ENCODE data around the gene TTC38. TPM values are rescaled to one million over a fixed set of nuclear protein-coding genes. Genes with fewer than 3 reads are reported as not detected.

The TTC38 gene
- total and polyA plus RNA-seq, 9 donors: 15.6 to 29.1 (median 19.3) TPM

- Histone ChIP-seq H3K27me3 (ENCODE audit: control insufficient read depth, insufficient read depth, low read length) (no peaks in the 10 kb centered on the region), H3K36me3 (ENCODE audit: control insufficient read depth, insufficient read depth, low read length) (peaks cover 32% of the 10 kb centered on the region), H3K4me3 (ENCODE audit: low read length) (no peak overlapping the region), H3K9me3 (replicated peaks; ENCODE audit: control insufficient read depth, low read depth, low read length) (no peaks in the 10 kb centered on the region), H3K4me1 (ENCODE audit: control insufficient read depth, insufficient read depth, low read length) (peaks cover 7% of the 10 kb centered on the region), H3K27ac (ENCODE audit: low read length) (no peak overlapping the region)
- peak; percentile 70 for DNase-seq
- WGBS (ENCODE audit: insufficient coverage): 57% methylated on average over 4 of the region's 9 CpGs
These were observed 34.6 kb upstream of the TTC38 start for GRCh38 chr22:46233231-46233630.

DNA sequence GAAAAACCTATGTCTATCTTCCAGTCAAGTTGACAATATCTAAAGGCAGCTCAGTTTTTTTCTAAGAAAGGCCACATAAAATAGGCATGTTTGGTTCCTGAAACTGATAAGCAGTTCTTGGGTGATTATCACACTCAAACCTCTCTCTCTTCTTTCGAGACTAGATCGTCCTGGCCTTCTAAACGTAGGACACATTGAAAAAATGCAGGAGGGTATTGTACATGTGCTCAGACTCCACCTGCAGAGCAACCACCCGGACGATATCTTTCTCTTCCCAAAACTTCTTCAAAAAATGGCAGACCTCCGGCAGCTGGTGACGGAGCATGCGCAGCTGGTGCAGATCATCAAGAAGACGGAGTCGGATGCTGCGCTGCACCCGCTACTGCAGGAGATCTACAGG, 32.8 kb upstream of the TTC38 start:
- Histone ChIP-seq H3K4me3 (ENCODE audit: low read length) (no peak overlapping the region), H3K27ac (ENCODE audit: low read length) (no peak overlapping the region), H3K27me3 (ENCODE audit: control insufficient read depth, insufficient read depth, low read length) (no peaks in the 10 kb centered on the region), H3K4me1 (ENCODE audit: control insufficient read depth, insufficient read depth, low read length) (peaks cover 15% of the 10 kb centered on the region), H3K36me3 (ENCODE audit: control insufficient read depth, insufficient read depth, low read length) (peaks cover 47% of the 10 kb centered on the region), H3K9me3 (replicated peaks; ENCODE audit: control insufficient read depth, low read depth, low read length) (no peaks in the 10 kb centered on the region)
- WGBS (ENCODE audit: insufficient coverage): 94% methylated on average over 8 of the region's 12 CpGs
- no peak for DNase-seq

GRCh38 chr22:46237453-46238124, 30.2 kb upstream of the TTC38 start:
- Histone ChIP-seq H3K36me3 (ENCODE audit: control insufficient read depth, insufficient read depth, low read length) (peaks cover 48% of the 10 kb centered on the region), H3K9me3 (replicated peaks; ENCODE audit: control insufficient read depth, low read depth, low read length) (no peaks in the 10 kb centered on the region), H3K27me3 (ENCODE audit: control insufficient read depth, insufficient read depth, low read length) (no peaks in the 10 kb centered on the region), H3K27ac (ENCODE audit: low read length) (no peak overlapping the region), H3K4me1 (ENCODE audit: control insufficient read depth, insufficient read depth, low read length) (peaks cover 26% of the 10 kb centered on the region), H3K4me3 (ENCODE audit: low read length) (no peak overlapping the region)
- DNase-seq: no peak
- 92% methylated on average over 10 of the region's 12 CpGs for WGBS (ENCODE audit: insufficient coverage)

DNA sequence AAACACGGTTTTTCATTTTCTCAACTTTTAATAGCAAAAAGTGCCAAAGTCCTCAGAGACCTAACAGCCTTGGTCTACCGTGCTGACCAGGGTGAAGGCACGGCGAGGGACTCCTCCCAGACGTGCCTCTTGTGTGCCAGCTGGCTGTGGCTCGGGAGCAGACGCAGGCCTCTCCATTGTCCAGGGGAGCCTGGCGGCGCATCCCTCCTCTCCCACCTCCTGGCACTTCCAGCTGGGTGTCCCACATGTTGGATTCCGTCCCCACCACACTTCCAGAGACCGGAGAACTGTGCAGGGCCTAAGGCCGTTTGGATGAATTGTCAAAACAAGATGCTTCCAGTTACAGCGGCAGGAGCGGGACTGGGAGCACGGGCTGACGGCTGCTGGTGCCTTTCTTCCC, 29.3 kb upstream of the TTC38 start:
- Histone ChIP-seq H3K27me3 (ENCODE audit: control insufficient read depth, insufficient read depth, low read length) (no peaks in the 10 kb centered on the region), H3K9me3 (replicated peaks; ENCODE audit: control insufficient read depth, low read depth, low read length) (no peaks in the 10 kb centered on the region), H3K27ac (ENCODE audit: low read length) (no peak overlapping the region), H3K4me1 (ENCODE audit: control insufficient read depth, insufficient read depth, low read length) (peaks cover 26% of the 10 kb centered on the region), H3K36me3 (ENCODE audit: control insufficient read depth, insufficient read depth, low read length) (peaks cover 55% of the 10 kb centered on the region), H3K4me3 (ENCODE audit: low read length) (no peak overlapping the region)
- DNase-seq: no peak
- WGBS (ENCODE audit: insufficient coverage): 88% methylated on average over 16 of the region's 16 CpGs

GRCh38 chr22:46239261-46240048, 28.4 kb upstream of the TTC38 start:
- Histone ChIP-seq H3K27ac (ENCODE audit: low read length) (peak overlapping the region; percentile 29), H3K27me3 (ENCODE audit: control insufficient read depth, insufficient read depth, low read length) (no peaks in the 10 kb centered on the region), H3K9me3 (replicated peaks; ENCODE audit: control insufficient read depth, low read depth, low read length) (no peaks in the 10 kb centered on the region), H3K4me3 (ENCODE audit: low read length) (no peak overlapping the region), H3K36me3 (ENCODE audit: control insufficient read depth, insufficient read depth, low read length) (peaks cover 60% of the 10 kb centered on the region), H3K4me1 (ENCODE audit: control insufficient read depth, insufficient read depth, low read length) (peaks cover 31% of the 10 kb centered on the region)
- 77% methylated on average over 15 of the region's 20 CpGs for WGBS (ENCODE audit: insufficient coverage)
- DNase-seq: peak; percentile 42

DNA sequence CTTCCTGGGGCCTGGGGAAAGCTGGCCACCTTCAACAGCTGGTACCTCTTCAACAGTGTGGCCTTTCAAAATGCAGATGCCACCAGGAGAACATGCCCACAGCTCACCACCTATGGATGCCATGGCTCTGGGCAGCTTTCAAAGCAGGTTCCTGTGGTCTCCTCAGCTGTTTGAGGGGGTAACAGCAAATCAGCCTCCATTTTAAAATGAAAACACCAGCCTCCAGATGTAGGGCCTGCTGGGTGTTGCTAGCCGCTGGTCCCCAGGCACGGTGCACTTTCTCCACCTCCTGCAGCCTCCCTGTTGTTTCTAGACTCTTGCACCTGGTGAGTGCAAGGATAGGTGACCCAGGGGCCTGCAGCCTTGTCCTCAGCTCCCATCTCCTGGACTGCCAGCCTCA, 27.7 kb upstream of the TTC38 start:
- H3K27ac ChIP-seq (ENCODE audit: low read length): peak overlapping the region; percentile 29
- WGBS (ENCODE audit: insufficient coverage): 71% methylated on average over 2 of the region's 2 CpGs
- H3K4me1 ChIP-seq (ENCODE audit: control insufficient read depth, insufficient read depth, low read length): peaks cover 37% of the 10 kb centered on the region

GRCh38 chr22:46240506-46240905, 27.3 kb upstream of the TTC38 start:
- WGBS (ENCODE audit: insufficient coverage): 93% methylated on average over 4 of the region's 6 CpGs
- Histone ChIP-seq H3K4me1 (ENCODE audit: control insufficient read depth, insufficient read depth, low read length) (peaks cover 42% of the 10 kb centered on the region), H3K9me3 (replicated peaks; ENCODE audit: control insufficient read depth, low read depth, low read length) (no peaks in the 10 kb centered on the region), H3K36me3 (ENCODE audit: control insufficient read depth, insufficient read depth, low read length) (peaks cover 59% of the 10 kb centered on the region), H3K4me3 (ENCODE audit: low read length) (no peak overlapping the region), H3K27me3 (ENCODE audit: control insufficient read depth, insufficient read depth, low read length) (no peaks in the 10 kb centered on the region), H3K27ac (ENCODE audit: low read length) (no peak overlapping the region)
- no peak for DNase-seq

More for the DNA sequence above, 27.7 kb upstream of the TTC38 start:
- Histone ChIP-seq H3K27me3 (ENCODE audit: control insufficient read depth, insufficient read depth, low read length) (no peaks in the 10 kb centered on the region), H3K4me3 (ENCODE audit: low read length) (no peak overlapping the region), H3K36me3 (ENCODE audit: control insufficient read depth, insufficient read depth, low read length) (peaks cover 62% of the 10 kb centered on the region), H3K9me3 (replicated peaks; ENCODE audit: control insufficient read depth, low read depth, low read length) (no peaks in the 10 kb centered on the region)
- DNase-seq: no peak

GRCh38 chr22:46240907-46241306, 26.9 kb upstream of the TTC38 start:
- Histone ChIP-seq H3K4me1 (ENCODE audit: control insufficient read depth, insufficient read depth, low read length) (peaks cover 46% of the 10 kb centered on the region), H3K27ac (ENCODE audit: low read length) (no peak overlapping the region), H3K9me3 (replicated peaks; ENCODE audit: control insufficient read depth, low read depth, low read length) (no peaks in the 10 kb centered on the region), H3K27me3 (ENCODE audit: control insufficient read depth, insufficient read depth, low read length) (no peaks in the 10 kb centered on the region), H3K4me3 (ENCODE audit: low read length) (no peak overlapping the region), H3K36me3 (ENCODE audit: control insufficient read depth, insufficient read depth, low read length) (peaks cover 59% of the 10 kb centered on the region)
- 74% methylated on average over 6 of the region's 7 CpGs for WGBS (ENCODE audit: insufficient coverage)
- DNase-seq: no peak

DNA sequence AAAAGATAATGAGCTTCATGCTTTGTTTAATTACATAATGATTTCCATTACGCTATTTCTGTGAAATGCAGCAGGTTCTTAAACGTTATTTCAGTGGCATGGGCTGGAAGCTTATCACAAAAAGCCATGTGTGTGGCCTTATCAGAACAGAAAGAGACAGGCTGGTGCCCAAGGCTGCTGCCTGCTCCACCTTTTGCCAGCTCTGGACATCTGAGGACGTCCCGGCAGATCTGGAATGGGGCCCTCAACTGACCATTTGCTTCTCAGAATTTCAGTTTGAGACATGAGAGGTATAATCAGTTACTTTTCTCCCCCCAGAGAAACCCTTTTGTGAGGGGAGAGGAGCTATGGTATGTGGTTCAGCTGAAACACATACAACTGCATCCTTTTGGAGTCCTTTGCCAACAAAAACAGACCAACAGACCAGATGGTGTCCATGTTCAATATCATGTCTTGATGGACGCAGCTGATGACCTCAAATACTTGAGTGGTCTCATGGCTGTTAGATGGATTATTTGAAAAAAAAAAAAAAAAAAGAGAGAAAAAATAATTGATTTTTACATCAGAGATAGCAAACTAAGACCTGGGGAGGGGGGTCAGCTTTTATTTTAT, 26.3 kb upstream of the TTC38 start:
- H3K36me3 ChIP-seq (ENCODE audit: control insufficient read depth, insufficient read depth, low read length): peaks cover 57% of the 10 kb centered on the region
- no peak overlapping the region for H3K4me3 ChIP-seq (ENCODE audit: low read length)
- 44% methylated on average over 2 of the region's 5 CpGs for WGBS (ENCODE audit: insufficient coverage)
- no peak overlapping the region for H3K27ac ChIP-seq (ENCODE audit: low read length)
- no peaks in the 10 kb centered on the region for H3K9me3 ChIP-seq (replicated peaks; ENCODE audit: control insufficient read depth, low read depth, low read length)
- no peak for DNase-seq
- H3K27me3 ChIP-seq (ENCODE audit: control insufficient read depth, insufficient read depth, low read length): no peaks in the 10 kb centered on the region
- H3K4me1 ChIP-seq (ENCODE audit: control insufficient read depth, insufficient read depth, low read length): peaks cover 52% of the 10 kb centered on the region

DNA sequence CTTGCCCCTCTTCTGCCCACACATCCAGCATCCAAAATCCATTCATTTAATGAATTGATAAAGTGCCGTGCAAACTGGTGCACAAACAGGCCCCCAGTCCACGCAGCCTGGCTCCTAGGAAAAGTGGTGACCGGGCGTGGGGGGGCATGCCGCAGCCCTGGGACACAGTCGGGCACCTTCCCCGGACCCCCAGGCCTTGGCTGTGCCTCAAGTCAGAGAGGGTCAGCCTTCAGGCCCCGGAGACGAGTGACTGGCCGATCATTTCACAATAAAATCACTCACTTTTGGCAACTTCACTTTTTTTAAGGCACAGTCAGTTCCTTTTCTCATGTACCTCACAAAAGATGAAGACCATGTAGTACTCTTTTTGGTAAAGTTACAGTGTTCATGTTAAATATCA, 25.7 kb upstream of the TTC38 start:
- peaks cover 56% of the 10 kb centered on the region for H3K4me1 ChIP-seq (ENCODE audit: control insufficient read depth, insufficient read depth, low read length)
- no peak overlapping the region for H3K27ac ChIP-seq (ENCODE audit: low read length)

More for the DNA sequence above, 25.7 kb upstream of the TTC38 start:
- H3K4me3 ChIP-seq (ENCODE audit: low read length): no peak overlapping the region
- no peaks in the 10 kb centered on the region for H3K27me3 ChIP-seq (ENCODE audit: control insufficient read depth, insufficient read depth, low read length)
- H3K36me3 ChIP-seq (ENCODE audit: control insufficient read depth, insufficient read depth, low read length): peaks cover 57% of the 10 kb centered on the region
- H3K9me3 ChIP-seq (replicated peaks; ENCODE audit: control insufficient read depth, low read depth, low read length): no peaks in the 10 kb centered on the region
- 91% methylated on average over 8 of the region's 10 CpGs for WGBS (ENCODE audit: insufficient coverage)
- no peak for DNase-seq

Measured in muscle of leg (tissue), 11 donors.